Measurements from ENCODE around the gene ACOX1. TPM values are rescaled to one million over a fixed set of nuclear protein-coding genes. Genes with fewer than 3 reads are reported as not detected.

Gene ACOX1
- total and polyA plus RNA-seq, 2 of the 13 experiments (the other 11 are each of a cell fraction or from before 2014, with no cell fraction given): 86.4 to 120 TPM

DNA sequence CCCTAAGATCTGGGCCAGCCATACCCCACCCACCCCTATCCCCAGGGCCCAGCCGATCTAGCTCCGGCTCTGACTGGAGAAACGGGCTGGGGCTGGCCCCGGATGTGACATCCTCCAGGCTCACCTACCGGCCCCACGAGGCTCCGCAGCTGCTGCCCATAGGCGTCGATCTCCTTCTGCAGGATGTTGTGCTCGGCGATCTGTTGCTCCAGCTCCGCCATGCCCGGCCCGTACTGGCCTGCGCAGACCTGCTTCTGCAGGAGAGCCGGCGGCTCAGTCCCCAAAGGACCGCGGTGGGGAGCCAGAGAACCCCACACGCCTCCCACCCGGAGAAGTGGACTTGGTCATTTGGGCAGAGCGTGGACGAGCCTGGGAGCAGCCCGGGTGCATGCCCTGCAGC is 43.3 kb upstream of the ACOX1 start (continued):
- no peak for TF ChIP-seq GMEB2 (CRISPR knock-in tag; IDR thresholded peaks at IDR 0.05; ENCODE audit: low read depth)
- no peak for TF ChIP-seq GLMP (CRISPR knock-in tag; IDR thresholded peaks at IDR 0.05; ENCODE audit: borderline replicate concordance)
- TF ChIP-seq RBM22 (optimal IDR thresholded peaks at IDR 0.05; ENCODE audit: low read length): no peak
- TF ChIP-seq STAT6 (CRISPR knock-in tag; IDR thresholded peaks at IDR 0.05; ENCODE audit: borderline replicate concordance): no peak
- TF ChIP-seq GTF3A (CRISPR knock-in tag; conservative IDR thresholded peaks at IDR 0.05): no peak
- no peak for TF ChIP-seq GATAD1 (CRISPR knock-in tag; IDR thresholded peaks at IDR 0.05)

DNA sequence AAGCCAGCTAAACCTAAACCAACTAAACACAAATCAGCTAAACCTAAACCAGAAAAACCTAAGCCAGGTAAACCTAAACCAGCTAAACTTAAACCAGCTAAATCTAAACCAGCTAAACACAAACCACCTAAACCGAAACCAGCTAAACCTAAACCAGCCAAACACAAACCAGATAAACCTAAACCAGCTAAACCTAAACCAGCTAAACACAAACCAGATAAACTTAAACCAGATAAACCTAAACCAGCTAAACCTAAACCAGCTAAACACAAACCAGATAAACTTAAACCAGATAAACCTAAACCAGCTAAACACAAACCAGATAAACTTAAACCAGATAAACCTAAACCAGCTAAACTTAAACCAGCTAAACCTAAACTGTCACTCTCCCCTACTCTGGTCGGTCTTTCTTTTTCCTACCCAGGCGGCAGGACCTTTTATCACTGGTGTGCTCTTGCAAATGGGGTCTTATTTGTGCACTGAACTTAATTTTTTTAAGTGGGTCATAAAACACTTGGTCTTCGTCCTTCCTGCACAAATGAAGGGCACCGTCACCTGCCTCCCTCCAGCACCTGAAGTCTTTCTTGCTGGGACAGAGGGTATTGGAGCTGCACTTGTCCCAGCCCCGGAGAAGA is 41.0 kb upstream of the ACOX1 start:
- Histone ChIP-seq H3K4me2 (ENCODE audit: low read depth, low read length) (no peak overlapping the region), H3K79me2 (ENCODE audit: insufficient read depth, low read length) (no peaks in the 10 kb centered on the region), H4K20me1 (ENCODE audit: insufficient read depth, low read length) (no peaks in the 10 kb centered on the region), H3K9ac (ENCODE audit: insufficient read depth, low read depth, low read length) (peak overlapping the region; percentile 10; the same call in 1 of the 2 replicates), H3K9me3 (ENCODE audit: low read length) (no peaks in the 10 kb centered on the region), H3K4me3 (replicated peaks in 1 of 3; ENCODE audit: insufficient read depth in 1 of 3, low read depth in 2 of 3, low read length in 3 of 3) (no peak overlapping the region), H3K27ac (ENCODE audit: extremely low read length, insufficient read depth, low read length) (no peak overlapping the region), H2AFZ (ENCODE audit: low read length) (no peak overlapping the region), H3K27me3 (ENCODE audit: control insufficient read depth in 1 of 2, insufficient read depth in 2 of 2, low read length in 2 of 2) (no peaks in the 10 kb centered on the region), H3K36me3 (replicated peaks in 1 of 2; ENCODE audit: control insufficient read depth in 1 of 2, insufficient read depth in 2 of 2, low read length in 2 of 2) (peaks cover 3 to 14% of the 10 kb centered on the region in 2 experiments; a peak in 4 of 5 replicates), H3K4me1 (ENCODE audit: insufficient read depth, low read length) (peaks cover 5% of the 10 kb centered on the region; the same call in 1 of the 2 replicates)
- 96% methylated on average over 6 of the region's 6 CpGs for WGBS (ENCODE audit: low lambda C conversion rate)
- ChIA-PET POLR2A (interaction anchor here (0.8 to 2.1 kb wide), 2 partner anchors 9 to 240 kb away, joined by 3 to 5 read pairs; no protein-coding TSS in a partner anchor), CTCF (ENCODE audit: low intra/inter-chr PET ratio, low total read pairs) (no interaction called here)
- DNase-seq (ENCODE audit: low spot score): no peak
- no peak for ATAC-seq
- intact Hi-C loops (cut with micrococcal nuclease; ENCODE audit: unreplicated experiment) (no loop called here), in situ Hi-C loops (cut with HindIII; ENCODE audit: extremely low pct_ligation_motif_present, low pct_unique_long_range_greater_than_20kb) (no loop called here)
- no TSS peak for BruUV-seq (replicated peaks)
- peak; percentile 74 for FAIRE-seq
- TF ChIP-seq RARG (CRISPR knock-in tag; IDR thresholded peaks at IDR 0.05; ENCODE audit: low read depth) (no peak), FOXA1 (IDR thresholded peaks at IDR 0.05) (peak; percentile 16), FOXA1 (CRISPR knock-in tag; IDR thresholded peaks at IDR 0.05) (no peak), NBN (conservative IDR thresholded peaks at IDR 0.05) (peak; percentile 82; the same call in 1 of the 2 replicates), ATM (IDR thresholded peaks at IDR 0.05; ENCODE audit: borderline replicate concordance) (peak; percentile 52; the same call in 1 of the 2 replicates), FOXK2 (IDR thresholded peaks at IDR 0.05) (0 out of 2 replicates have a peak, but pooled peaks have one; percentile 29), SOX6 (IDR thresholded peaks at IDR 0.05) (0 out of 2 replicates have a peak, but pooled peaks have one; percentile 24), SOX6 (CRISPR knock-in tag; IDR thresholded peaks at IDR 0.05) (no peak), ZBTB44 (CRISPR knock-in tag; IDR thresholded peaks at IDR 0.05) (no peak), ATF7 (IDR thresholded peaks at IDR 0.05) (0 out of 2 replicates have a peak, but pooled peaks have one; percentile 14), ATF7 (CRISPR knock-in tag; IDR thresholded peaks at IDR 0.05) (no peak), NFRKB (IDR thresholded peaks at IDR 0.05) (0 out of 2 replicates have a peak, but pooled peaks have one; percentile 27), ZFP36L2 (CRISPR knock-in tag; IDR thresholded peaks at IDR 0.05) (no peak)
